ENCODE data around the gene C1D.

The C1D gene

GRCh38 chr2:68057658-68058396 lies 5.0 kb downstream of the C1D start:
- DNase-seq (ENCODE audit: low read depth) = no peak

- DNase-seq (ENCODE audit: low read depth) = no peak
These were observed 9.9 kb downstream of the C1D start for GRCh38 chr2:68052717-68053422.

DNA sequence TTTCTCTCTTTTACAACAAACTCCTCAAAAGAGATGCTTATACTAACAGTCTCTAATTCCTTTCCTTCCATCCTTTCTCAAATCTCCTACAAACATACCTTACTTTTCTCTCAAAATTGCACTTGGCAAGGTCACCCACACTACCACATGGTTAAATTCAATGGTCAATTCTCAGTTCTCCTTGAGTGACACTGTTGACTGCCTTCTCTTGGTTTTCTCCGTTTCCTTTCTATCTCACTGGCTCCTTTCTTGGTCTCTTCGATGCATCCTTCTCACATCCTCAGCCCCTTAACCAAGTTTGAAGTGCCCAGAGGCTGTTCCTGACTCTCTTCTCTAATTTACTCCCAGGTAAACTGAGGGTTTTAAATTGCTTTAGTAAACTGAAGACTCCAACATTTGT lies 12.5 kb downstream of the C1D start:
- no peak for DNase-seq (ENCODE audit: low read depth)

DNA sequence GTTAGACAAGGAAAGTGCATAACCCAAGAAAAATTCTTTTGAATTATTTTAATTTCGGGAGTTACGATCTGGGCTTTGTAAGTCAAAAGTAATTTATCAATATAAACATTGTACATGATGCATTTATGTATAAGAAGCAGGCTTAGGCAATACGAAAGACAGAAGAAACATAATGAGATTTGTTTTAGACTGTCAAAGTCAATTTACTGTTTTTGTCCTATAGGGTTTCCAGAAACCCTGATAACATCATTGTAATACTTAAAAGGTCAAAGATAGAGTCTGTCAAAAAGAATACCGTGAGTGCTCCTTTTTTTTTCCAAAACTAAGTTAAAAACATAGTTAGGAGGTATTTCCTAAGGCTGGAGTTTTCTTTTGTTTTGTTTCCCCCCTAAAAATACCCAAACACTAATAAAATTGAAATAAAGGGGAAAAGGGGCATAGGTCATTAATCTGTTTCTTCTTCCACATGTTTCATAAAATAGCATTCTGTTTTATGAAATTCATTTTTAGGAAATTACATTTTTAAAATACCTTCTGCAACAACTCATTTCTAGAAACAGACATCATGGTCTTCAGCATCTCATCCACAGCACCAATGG lies 16.1 kb downstream of the C1D start:
- no peak for DNase-seq (ENCODE audit: low read depth)

GRCh38 chr2:68046224-68046623 lies 16.6 kb downstream of the C1D start:
- no peak for DNase-seq (ENCODE audit: low read depth)

- DNase-seq (ENCODE audit: low read depth) = no peak
These were observed 17.5 kb downstream of the C1D start for GRCh38 chr2:68045342-68045741.

DNA sequence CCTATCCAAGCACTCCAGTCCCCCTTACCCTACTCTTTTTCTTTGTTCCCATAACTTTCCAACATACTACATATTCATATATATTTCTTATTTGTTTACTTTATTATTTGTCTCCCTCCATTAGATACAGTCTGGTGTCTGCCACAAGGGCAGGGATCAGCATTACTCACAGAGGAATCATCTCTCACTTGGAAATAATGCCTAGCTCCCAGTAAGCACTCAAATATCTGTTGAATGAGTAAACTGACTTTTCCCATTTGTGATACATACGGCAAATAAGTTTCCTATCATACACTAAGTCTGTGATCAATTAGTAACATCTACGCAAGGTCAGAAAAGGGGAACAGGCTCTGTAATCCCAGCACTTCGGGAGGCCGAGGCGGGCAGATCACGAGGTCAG lies 18.7 kb downstream of the C1D start:
- no peak for DNase-seq (ENCODE audit: low read depth)

DNA sequence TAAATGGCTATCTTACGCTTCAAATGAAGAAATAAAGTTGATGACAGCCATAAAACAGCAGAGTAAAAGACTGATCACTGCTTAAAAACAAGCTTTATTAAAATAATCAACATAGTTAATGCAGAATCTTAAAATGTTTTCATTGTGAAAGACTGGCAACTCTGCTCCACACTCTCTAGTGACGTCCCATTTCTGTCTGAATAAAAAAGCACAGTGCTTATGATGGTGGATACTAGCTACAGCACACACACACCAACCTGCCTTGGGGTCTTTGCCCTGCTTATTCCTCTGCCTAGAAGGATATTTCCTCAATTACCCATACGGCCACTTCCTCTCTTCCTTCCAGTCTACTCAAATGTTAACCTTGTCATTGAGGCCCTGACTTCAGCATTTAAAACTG lies 19.1 kb downstream of the C1D start:
- no peak for DNase-seq (ENCODE audit: low read depth)

- no peak for DNase-seq (ENCODE audit: low read depth)
These were observed 19.8 kb downstream of the C1D start for GRCh38 chr2:68043032-68043431.

GRCh38 chr2:68041704-68042245 lies 21.0 kb downstream of the C1D start:
- DNase-seq (ENCODE audit: low read depth) = no peak

- no peak for DNase-seq (ENCODE audit: low read depth)
These were observed 22.7 kb downstream of the C1D start for GRCh38 chr2:68040078-68040477.

DNA sequence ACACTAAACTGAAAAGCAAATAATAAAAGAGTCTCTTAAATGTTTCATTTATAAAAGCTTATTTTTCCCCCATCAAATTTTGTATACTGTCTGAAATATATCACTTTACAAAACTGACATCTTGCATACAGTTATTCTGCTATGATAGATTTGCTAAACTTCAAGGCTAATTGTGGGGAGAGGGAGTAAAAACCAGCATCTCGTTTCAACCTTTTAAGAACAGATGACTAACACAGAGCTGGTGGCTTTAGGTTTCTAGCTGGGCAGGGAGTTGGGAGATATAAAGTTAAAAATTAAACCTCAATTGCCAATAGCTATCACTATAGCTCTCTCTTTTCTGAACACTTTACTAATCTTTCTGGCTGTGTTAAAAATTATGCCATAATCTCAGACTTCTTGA lies 23.5 kb downstream of the C1D start:
- no peak for DNase-seq (ENCODE audit: low read depth)

GRCh38 chr2:68032702-68033101 lies 30.1 kb downstream of the C1D start:
- no peak for DNase-seq (ENCODE audit: low read depth)

GRCh38 chr2:68031542-68032160 lies 31.2 kb downstream of the C1D start:
- DNase-seq (ENCODE audit: low read depth) = no peak

DNA sequence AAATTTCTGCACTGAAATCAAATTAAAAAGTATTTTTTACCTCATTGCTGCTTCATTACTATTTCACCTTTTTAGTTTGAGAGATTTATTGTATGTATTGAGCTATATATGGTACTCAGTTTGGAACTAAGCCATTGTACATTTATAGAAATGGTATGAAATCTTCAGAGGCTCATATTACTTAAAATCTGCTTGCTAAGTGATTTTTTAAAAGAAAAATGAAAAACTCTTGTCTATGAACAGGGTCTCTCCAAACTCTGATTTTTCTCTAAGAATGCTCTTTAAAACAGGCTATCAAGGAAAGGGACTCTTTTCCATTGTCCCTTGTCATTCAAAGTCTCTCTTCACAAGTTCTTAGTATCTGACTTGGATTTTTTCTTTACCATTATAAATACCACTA lies 31.8 kb downstream of the C1D start:
- DNase-seq (ENCODE audit: low read depth) = no peak

DNA sequence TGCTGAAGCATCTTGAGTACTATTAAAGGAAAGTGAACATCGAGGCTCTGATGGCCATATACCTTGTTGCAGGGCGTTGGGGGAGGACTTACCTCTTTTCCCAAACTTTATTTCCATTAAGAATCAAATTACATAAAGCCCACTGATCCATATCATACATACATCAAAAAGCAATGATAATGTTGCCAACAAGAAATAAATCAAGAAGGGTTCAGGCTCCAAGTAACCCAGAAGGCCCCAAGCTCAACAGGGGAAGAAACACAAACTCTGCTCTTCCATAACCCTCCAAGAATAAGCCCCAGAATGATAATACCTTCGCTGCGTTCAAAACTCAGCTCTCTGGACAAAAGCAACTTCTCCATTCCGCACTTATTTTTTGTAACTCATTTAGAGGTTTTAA lies 32.3 kb downstream of the C1D start:
- DNase-seq (ENCODE audit: low read depth) = no peak

GRCh38 chr2:68027959-68028358 lies 34.8 kb downstream of the C1D start:
- no peak for DNase-seq (ENCODE audit: low read depth)

- no peak for DNase-seq (ENCODE audit: low read depth)
These were observed 38.4 kb downstream of the C1D start for GRCh38 chr2:68024450-68024849.

GRCh38 chr2:68023904-68024303 lies 38.9 kb downstream of the C1D start:
- no peak for DNase-seq (ENCODE audit: low read depth)

DNA sequence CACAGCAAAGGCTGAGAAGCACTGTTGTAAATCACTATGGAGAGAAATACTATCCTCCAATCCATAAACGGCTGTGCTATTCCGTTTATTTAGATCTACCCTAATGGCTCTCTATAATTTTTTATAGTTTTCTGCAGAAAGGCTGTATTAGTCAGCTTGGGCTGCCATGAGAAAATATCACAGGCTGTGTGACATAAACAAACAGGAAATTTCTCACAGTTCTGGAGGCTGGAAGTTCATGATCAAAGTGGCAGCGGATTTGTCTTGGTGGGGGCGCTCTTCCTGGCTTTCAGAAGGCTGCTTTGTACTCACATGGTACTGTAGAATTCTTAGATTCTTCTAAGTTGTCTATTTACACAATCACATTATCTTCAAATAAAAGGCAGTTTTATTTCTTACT lies 44.1 kb downstream of the C1D start:
- no peak for DNase-seq (ENCODE audit: low read depth)

DNA sequence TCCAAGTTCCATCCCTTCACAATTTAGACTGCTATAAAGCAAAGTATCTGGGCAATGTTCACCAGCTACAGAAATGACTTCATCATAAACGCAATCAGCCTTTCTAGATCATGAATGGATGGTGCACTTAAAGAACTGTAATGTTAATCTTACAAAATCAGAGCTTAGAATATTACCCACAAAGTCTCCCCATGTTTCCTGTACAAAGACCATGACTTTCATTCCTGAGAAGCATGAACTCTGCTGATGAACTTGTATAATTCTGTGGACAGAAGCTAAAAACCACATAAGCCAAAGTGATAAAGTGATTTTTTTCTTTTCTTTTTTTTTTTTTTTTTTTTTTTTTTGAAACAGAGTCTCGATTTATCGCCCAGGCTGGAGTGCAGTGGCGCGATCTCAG lies 53.3 kb downstream of the C1D start:
- no peak for DNase-seq (ENCODE audit: low read depth)

- no peak for DNase-seq (ENCODE audit: low read depth)
These were observed 62.5 kb downstream of the C1D start for GRCh38 chr2:68000170-68000825.
